HTR-8/SVneo (cell line): ENCODE measurements around the gene ACTR10.

Experiments
- DNase-seq: peaks from one replicate; pipeline ENCODE4 v3.0.0; 2011; ENCODE audit warnings: low spot score, mixed read lengths; ENCODE audit not compliant: insufficient read length
- FAIRE-seq: peaks from 2 replicates; lab custom pipeline; 2011; peaks lifted over from hg19 to GRCh38; lab: Jason Lieb, UNC

The ACTR10 gene

DNA sequence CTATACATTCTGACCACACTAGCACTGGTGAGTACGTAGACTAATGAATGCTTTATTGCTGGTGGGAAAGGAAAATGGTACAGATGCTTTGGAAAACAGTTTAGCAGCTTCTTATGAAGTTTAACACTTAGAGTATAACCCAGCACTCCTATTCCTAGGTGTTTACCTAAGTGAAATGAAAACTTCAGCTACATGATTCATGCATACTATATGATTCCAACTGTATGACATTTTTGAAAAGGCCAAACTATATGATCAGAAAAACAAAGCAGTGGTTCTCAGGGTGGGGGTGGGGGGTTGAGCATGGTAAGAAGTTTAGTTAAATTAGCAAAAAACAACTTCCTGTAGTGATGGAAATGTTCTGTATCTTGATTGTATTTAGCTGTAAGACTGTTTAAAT is 76.3 kb downstream of the ACTR10 start:
- no peak for DNase-seq
- peak; percentile 63 for FAIRE-seq

DNA sequence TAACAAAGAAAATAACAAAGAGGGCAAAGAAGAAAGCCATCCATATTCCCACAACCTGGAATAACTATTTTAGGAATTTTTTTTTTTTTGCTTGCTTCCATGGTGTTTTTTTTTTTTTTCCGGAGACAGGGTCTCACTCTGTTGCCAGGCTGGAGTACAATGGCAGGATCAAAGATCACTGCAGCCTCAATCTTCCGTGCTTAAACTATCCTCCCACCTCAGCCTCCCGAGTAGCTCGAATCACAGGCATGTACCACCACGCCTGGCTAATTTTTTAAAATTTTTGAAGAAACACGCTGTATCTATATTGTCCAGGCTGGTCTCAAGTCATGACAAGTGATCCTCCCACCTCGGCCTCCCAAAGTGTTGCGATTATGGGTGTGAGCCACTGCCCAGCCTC is 78.2 kb downstream of the ACTR10 start:
- FAIRE-seq (peak; percentile 67), DNase-seq (no peak)

DNA sequence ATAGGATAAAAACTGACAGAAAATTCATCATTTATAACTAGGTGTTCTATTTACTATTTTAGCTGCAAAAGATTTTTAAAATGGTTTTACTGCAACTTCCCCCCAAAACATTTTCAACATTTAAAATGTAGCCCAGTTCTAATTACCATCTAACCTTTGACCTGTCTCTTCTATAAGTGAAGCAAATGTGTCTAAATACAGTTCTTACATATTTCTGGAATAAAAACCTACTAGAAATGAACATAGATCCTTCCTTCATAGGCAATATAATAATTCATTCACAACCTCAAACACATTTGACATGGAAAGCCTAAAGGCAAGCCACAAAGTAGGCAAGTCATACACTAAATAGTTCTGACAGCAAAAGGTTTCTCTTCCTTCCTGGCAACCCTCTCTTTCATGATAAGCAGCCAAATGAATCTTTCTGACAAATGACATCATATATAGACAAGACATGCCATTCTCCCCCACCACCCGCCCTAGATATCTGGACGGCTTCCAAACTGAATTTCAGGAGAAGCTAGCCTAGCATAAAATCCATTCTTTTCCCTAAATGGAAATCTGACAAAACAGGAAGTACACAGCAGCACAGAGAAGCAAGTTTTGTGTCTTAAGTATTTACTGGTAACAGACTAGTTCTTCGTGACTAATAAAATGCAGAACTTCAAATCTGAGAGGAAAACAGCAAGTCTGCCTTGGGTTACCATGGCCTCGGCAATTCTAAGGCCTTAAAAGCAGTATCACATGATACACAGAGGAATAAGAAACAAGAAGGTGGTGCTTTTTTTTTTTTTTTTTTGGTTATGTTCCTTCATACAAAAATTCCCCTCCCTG is 81.2 kb downstream of the ACTR10 start:
- FAIRE-seq (peak; percentile 99), DNase-seq (peak; percentile 96)

DNA sequence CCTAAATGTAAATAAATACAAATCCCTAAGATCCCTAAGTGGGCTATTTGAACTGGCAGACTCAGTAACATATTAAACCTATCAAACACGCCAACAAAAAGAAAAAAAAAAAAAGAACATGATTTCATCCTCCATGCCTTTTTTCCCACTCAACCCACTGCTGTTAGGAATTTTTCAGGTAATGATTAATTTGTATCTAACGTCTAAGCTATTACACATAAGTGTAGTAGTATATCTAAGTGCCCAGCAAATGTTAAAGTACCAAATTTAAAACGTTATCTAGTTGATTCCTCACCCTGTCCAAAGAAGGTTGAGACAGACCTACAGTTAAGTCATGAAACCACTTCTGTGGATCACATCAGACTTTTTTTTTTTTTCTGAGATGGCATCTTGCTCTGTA is 82.0 kb downstream of the ACTR10 start:
- FAIRE-seq (peak; percentile 84), DNase-seq (no peak)

DNA sequence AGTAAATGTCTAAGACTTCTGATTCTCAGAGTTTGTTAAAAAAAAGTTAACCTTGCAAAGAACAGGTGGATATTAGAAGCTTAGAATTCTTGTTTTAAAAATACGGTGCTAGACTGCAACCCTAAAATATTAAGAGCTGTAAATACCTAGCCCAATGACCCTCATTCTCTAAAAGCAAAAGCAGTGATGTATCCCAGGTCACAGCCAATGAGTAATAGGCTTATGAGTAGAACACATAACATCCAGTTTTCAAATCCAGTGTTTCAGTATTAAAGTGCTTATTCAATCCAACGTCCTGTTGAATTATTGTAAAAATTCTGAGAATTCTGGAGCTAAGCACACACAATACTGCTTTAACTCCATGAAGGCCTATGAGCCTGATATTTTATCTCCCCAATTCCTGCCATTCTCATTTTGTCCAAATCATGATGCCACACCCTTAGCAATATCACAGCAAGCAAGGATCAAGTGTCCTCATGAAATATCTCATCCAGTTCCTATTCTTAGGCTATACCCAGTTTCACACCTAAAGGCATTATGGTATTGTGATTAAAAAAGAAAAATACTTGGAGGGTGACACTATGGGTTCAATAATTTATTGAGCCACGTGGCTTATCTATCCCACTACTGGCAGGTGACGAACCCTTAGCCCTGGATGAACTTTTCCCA is 83.1 kb downstream of the ACTR10 start:
- peak; percentile 36 for FAIRE-seq
- no peak for DNase-seq

GRCh38 chr14:58283730-58284129 is 83.8 kb downstream of the ACTR10 start:
- no peak for DNase-seq
- peak; percentile 16 for FAIRE-seq

DNA sequence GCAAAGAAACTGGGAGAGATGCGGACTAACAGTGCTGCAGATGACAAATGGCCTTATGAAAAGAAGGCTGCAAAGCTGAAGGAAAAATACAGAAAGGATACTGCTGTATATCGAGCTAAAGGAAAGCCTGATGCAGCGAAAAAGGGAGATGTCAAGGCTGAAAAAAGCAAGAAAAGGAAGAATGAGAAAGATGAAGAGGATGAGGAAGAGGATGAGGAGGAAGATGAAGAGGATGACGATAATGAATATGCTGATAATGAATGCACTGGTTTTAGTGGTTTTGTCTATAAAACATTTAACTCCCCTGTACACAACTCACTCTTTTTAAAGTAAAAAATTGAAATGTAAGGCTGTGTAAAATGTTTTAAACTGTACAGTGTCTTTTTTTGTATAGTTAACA is 85.2 kb downstream of the ACTR10 start:
- DNase-seq (no peak), FAIRE-seq (peak; percentile 81)
